Stimulated activated naive CD8-positive, alpha-beta T cell treated with anti-CD3 and anti-CD28 coated beads, Interleukin-15, Interleukin-2, amounts not matched to agents 100 U/mL and 50 U/mL, for 24 hours (primary cell): ENCODE measurements around the gene GRAMD4.
A peak's percentile ranks its signal among the peaks of the same experiment; 100 is the strongest.

Source experiments
- ATAC-seq: fragments of 150-1000 bp; cut with Tn5 transposase; one replicate; pipeline ENCODE4 v1.10.0; 2021
- DNase-seq: peaks from one replicate; pipeline ENCODE4 v3.0.0; 2021

The GRAMD4 gene

GRCh38 chr22:46619830-46620501 is at the start of gene GRAMD4:
TSS of gene GRAMD4 (plus strand) at chr22:46620386. CDS start at chr22:46626800, 6,414 bp downstream.
- DNase-seq = no peak
- no peak for ATAC-seq

- DNase-seq = no peak
- no peak for ATAC-seq
Observed at GRCh38 chr22:46571642-46572250, 48.4 kb upstream of the GRAMD4 start.

- DNase-seq (no peak), ATAC-seq (no peak)
Observed at GRCh38 chr22:46572911-46573780, 47.0 kb upstream of the GRAMD4 start.

GRCh38 chr22:46573781-46574437 is 46.3 kb upstream of the GRAMD4 start:
- DNase-seq = no peak

GRCh38 chr22:46574438-46574992 is 45.7 kb upstream of the GRAMD4 start:
- DNase-seq = no peak
- no peak for ATAC-seq

More at GRCh38 chr22:46573781-46574437, 46.3 kb upstream of the GRAMD4 start:
- ATAC-seq = no peak

- ATAC-seq (no peak), DNase-seq (no peak)
Observed at GRCh38 chr22:46574993-46575910, 44.9 kb upstream of the GRAMD4 start.

- no peak for DNase-seq
- ATAC-seq = no peak
Observed at GRCh38 chr22:46575911-46576555, 44.2 kb upstream of the GRAMD4 start.

GRCh38 chr22:46576556-46577367 is 43.4 kb upstream of the GRAMD4 start:
- DNase-seq = peak; percentile 75
- peak; percentile 70 for ATAC-seq

- DNase-seq (peak; percentile 34), ATAC-seq (no peak)
Observed at GRCh38 chr22:46577368-46578249, 42.6 kb upstream of the GRAMD4 start.

GRCh38 chr22:46578251-46578823 is 41.8 kb upstream of the GRAMD4 start:
- DNase-seq (no peak), ATAC-seq (no peak)

GRCh38 chr22:46578824-46579561 is 41.2 kb upstream of the GRAMD4 start:
- no peak for ATAC-seq
- no peak for DNase-seq

GRCh38 chr22:46579751-46580449 is 40.3 kb upstream of the GRAMD4 start:
- DNase-seq (no peak), ATAC-seq (no peak)

- DNase-seq (no peak), ATAC-seq (no peak)
Observed at GRCh38 chr22:46580940-46581537, 39.1 kb upstream of the GRAMD4 start.

- DNase-seq = no peak
- ATAC-seq = no peak
Observed at GRCh38 chr22:46581538-46582244, 38.5 kb upstream of the GRAMD4 start.

- ATAC-seq (no peak), DNase-seq (no peak)
Observed at GRCh38 chr22:46582281-46582933, 37.8 kb upstream of the GRAMD4 start.
